Glomerular endothelial cell (primary cell): Measurements from ENCODE around the gene NUP58. TPM values are rescaled to one million over a fixed set of nuclear protein-coding genes. Genes with fewer than 3 reads are reported as not detected.

Experiments
- DNase-seq: peaks from one replicate; pipeline ENCODE4 v3.0.0-alpha.2; 2011; ENCODE audit warnings: low read depth, low spot score; ENCODE audit errors: extremely low read depth
- total RNA-seq: library from RNA; depleted of rRNA; stranded (reverse); fragments of >200 nt; gene quantifications from 2 replicates; pipeline ENCODE4 v1.2.3, GENCODE V29; 2015

Gene NUP58
- total RNA-seq, 1 donor from 2014 or later, result 59.0 TPM

DNA sequence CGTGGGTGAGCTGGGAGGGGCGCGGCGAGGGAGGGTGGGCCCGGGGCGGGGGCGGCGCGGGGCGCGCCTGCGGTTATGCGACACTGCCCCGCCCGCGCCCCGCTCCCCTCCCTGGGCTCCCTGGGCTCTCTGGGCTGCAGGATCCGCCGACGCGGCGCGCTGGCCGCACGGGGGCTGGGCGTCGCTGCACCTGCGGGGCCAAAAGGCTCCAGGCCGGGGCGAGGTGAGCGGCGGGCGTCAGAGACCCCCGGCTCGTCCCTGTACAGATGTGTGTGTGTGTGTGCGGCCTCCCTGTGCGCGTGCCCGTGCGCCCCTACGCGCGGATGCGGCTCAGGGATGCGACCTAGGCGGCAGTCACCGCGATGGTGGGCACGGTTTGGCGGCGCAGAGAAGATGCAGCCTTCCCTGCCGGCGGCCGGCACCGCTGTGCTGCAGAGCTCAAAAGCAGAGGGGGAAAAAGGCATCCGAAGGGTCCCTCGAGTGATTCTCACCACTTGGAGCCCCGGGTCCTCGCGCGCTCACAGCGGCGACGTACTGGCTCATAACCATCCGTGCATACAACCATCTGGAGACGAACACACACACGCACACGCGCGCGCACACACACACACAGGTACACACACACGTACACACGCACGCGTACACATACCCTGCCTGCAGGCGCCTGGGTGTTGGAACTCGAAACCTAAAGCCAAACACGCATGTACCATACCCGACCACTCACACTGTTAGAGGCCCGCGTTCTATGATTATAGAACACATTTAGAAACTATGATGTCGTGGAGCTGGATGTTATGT, 71.1 kb downstream of the NUP58 start:
- DNase-seq, result no peak

DNA sequence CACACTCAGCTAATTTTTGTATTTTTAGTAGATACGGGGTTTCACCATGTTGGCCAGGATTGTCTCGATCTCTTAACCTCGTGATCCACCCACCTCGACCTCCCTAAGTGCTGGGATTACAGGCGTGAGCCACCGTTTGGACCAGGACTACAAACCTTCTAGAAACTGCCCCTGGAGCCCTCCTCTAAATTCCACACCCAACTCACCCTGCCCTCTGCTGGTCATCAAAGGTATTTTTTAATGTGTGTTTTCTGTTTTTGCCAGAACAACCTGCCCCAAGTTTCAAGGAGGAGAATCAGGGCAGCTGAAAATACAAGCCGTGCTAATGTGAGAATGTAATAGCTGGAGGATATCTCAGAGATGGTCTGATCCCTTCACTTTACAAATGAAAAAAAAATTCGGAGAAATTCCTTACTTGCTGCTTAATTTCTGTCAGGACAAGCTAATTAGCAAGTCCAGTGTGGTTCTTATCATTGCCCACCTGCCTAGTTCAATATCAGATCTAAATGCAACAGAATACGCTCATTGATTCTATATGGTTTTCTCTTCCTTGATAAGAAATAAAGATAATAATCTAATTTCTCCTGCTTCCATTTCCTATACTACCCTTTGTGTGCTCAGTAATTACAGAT, 74.4 kb downstream of the NUP58 start:
- peak; percentile 7 for DNase-seq

DNA sequence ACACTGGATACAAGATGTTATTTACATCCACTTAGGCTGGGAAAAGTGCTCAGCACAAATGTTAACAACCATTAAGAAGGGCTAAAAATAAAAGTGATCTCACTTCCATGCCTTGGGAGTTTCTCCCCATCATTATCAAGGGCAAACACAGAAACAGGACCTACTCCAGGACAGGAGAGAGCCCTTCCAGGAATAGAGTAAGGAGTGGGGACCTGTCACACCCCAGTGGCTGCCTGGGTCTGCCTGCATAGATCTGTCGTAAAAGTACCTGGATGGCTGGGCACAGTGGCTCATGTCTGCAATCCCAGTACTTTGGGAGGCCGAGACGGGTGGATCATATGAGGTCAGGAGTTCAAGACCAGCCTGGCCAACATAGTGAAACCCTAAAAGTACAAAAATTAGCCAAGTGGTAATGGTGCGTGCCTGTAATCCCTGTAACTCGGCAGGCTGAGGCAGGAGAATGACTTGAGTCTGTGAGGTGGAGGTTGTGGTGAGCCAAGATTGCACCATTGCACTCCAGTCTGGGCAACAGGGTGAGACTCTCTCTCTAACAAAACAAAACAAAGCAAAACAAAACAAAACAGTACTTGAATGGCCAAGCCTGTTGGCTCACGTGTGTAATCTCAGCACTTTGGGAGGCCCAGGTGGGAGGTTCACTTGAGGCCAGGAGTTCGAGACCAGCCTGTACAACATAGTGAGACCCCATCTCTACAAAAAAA, 76.0 kb downstream of the NUP58 start:
- DNase-seq, result no peak

DNA sequence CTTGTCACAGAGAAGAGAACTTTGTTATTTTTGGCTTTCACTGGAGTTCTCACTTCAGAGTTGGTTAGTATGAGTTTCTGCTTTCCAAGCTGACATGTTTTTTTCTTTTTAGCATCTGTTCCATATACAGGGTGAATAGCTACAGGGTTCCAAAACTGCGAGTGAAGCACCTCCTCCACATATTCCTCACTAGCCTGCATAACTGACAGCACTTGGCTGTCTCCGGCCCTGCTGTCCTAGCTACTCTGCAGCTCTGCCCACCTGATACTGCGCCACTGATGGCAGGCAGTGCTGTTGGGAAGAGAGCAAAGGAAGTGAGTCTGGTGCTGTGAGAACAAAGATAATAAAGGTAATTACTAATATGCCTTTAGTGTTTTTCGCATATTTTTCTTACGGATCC, 77.1 kb downstream of the NUP58 start:
- no peak for DNase-seq

DNA sequence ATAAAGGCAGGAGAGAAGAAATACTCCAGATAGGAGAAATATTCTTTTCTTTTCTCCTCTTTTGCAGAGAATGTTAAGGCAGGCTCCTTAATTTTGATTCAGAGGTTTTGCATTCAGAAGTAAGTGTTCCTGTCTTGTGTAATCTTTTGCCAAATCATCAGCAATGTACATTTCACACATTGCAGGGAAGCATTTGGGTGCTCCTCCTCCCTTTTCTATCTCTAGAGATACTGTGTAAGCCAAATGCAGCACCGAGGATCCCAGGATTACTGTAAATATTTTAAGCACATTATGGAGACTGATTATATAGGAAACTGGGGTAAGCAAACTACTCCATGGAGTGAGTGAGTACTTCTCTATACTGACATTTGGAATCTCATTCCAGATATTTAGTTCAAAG, 77.6 kb downstream of the NUP58 start:
- no peak for DNase-seq

DNA sequence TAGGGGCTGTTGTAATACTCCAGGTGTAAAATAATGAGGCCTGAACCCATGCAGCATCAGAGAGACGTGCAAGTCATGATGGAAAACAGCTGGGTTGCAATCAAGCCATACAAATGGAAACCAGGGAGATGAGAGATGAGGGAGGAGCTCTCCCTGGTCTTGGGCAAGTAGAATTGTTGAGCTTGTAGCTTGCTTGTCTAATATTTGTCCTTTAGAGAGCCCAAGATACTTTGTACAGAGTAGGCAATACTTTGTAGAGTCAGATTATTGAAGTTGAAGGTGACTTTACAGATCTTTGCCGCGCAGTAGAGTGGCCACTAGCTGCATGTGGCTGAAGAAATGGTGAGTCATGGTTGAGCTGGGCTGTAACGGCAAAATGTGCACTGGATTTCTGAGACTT, 78.7 kb downstream of the NUP58 start:
- DNase-seq, result no peak

DNA sequence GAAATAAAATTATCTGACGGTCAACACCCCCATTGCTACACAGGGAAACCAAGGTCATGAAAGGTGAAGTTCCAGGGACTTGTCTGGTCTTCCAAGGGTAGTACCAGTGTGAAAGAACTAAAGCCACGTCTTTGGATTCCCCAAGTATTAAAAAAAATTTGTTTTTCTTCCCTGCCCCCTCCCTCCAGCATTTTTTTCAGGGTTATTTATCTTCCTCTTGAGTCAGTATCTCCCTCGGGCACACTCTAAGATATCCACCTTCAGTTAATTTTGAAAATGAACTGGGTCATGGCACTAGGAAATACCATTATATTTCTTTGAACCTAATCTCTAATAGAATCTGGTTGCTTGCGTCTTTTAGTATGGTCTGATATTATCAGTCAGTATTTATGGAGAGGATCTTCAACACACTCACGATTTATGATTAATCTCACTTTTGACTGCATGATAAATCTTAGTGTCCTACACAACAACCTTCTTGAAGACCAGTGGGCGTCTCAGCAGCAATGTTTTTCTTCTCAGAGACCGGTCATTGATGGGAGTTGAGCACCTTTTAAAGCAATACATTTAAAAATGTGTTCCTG, 79.4 kb downstream of the NUP58 start:
- DNase-seq, result no peak

DNA sequence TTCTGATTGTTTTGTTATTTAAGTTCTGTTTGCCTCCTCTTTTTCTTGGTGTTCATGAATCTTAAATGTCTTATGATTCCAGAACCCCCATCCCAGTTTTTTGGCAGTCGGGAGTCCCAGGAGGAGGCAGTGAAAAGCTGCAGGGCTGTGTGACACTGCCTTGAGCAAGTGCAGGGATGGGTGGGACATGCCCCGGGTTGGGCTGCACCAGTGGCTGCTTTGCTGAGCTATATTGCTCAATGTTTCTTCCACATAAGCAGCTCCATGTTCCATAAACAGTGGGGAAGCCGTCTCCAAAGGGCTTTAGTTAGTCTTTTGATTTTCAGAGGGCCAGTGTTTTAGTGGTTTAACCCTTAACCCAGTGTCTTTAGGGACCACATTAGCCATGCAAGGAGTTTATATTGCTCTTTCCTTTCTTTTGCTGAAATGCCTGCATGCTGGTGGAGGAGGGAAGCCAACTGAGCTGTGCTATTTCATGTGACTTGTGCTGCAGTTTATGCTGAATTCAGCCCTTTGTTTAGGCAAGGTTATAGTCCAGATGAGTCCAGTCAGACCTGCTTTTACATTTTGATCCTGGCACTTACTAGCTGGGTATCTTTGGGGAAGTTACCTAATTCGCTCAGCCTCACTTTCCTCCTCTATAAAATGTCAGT, 83.5 kb downstream of the NUP58 start:
- DNase-seq, result no peak

DNA sequence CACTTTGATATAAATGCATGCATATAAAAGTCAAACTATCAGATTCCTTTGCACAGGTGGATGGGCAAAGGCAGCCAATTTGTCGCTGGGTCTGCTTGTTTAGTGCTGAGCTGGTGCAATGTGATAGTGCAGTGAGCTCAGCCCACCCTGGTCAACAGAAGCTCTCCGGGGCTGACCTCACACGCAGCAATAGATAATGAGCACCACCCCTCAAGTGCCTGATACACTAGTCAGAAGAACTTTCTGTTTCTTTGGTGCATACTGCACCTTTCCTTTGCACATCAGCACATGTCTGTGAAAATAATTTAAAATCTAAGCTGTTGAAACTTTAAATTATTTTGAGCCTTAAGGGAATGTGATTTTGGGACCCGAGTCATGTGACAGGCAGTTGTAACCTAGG, 90.5 kb downstream of the NUP58 start:
- DNase-seq, result no peak

Other genes starting within 250 kb of the NUP58 start
- 0.05 and 0.06 TPM in 2 replicates for gene PABPC3, start 205.5 kb upstream of the NUP58 start, total RNA-seq
- gene AMER2, start 129.3 kb upstream of the NUP58 start, total RNA-seq, result under 0.01 TPM in 1 of 2 replicates, not detected in the other
- gene MTMR6, start 14.1 kb upstream of the NUP58 start, total RNA-seq, result 24.0 and 28.1 TPM in 2 replicates
- gene ATP8A2, start 70.3 kb downstream of the NUP58 start, total RNA-seq, result 0.12 and 0.58 TPM in 2 replicates